GM19099 (cell line): ENCODE data around the gene SLC46A3.

Source experiments
- POLR2A ChIP-seq: IDR thresholded peaks from 3 replicates; pipeline ENCODE4 v1.6.1; 2011; ENCODE audit warnings: low read depth; ENCODE audit not compliant: insufficient read length; ENCODE audit errors: extremely low read depth

Gene SLC46A3

DNA sequence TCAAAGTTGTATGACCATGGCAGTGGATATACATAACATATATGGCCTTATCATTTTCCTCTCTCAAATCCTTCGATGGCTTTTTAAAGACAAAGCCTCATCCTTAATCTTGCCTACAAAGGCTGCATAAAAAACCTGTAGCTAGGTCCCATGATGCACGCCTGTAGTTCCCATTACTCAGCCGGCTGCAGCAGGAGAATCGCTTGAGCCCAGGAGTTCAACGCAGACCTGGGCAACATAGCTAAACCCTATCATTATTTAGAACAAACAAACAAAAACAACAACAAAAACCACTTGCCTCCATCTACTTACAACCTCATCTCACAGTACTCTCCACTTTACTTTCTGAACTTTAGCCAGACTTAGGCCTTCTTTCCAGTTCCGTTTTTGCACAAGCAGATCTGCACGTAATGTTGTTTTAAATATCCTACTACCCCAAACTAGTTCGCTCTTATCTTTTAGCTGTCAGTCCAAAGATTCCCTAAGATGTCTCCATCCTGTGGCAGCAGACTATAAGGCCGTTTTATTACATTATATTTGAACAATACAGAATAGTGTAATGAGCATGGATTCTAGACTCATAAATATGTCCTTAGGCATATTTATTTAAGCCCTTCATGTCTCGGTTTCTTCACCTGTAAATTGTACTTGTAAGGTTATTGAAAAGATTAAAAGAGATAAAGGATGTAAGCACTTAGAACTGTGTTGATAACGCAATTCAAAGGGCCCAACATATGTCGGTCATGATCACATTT is 60.8 kb downstream of the SLC46A3 start:
- no peak for TF ChIP-seq POLR2A

DNA sequence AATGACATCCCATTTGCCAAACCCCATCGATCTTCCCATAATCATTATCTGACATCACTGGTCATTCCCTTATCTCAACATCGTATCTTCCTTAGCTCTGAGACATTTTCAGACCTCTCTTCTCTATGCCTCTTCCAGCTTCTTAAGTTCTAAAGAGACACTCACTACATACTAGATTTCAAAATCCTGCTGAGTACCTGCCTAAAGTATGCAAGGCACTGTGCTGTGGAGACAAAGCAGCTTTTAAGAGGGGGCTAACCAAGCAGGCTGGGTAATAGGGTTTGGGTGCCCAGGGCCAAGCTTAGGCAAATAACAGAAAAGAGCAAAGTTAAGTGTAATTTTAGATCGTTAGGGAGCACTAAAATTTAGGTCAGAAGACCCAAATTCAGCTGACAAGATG is 63.2 kb downstream of the SLC46A3 start:
- TF ChIP-seq POLR2A, result no peak

DNA sequence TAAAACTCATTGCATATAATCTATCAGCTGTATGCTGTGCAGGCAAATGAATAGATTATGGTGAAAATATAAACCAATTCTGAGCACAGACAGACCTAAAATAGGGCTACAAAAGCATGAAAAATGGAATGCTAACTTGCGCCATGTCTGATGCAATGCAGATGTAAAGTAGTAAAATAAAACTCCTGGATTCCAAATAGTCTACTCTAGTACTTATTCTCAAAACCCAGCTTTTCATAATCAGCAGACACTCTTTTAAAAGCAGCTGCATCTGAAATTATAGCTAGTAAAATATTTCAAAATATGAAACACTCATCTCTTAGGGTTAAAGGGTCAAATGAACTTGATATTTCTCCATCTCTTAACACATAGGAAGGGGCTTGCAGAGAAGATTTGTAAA is 64.5 kb downstream of the SLC46A3 start:
- no peak for TF ChIP-seq POLR2A

DNA sequence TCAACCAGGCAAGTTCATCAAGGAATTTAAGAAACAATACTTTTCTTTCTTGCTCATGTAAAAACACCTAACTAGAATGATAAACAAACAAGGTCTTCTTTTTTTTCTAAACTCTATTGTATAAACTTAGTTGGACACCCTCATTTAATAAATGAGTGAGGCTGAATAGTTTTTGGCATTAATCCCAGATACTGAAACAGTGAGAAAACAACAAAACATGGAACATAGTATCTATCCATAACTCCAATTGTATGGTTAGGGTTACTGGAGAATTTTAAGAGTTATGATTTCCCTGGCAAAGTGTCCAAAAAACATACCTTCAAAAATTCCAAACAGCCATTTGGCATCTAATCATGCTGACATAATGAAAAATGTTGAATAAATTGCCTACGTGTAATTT is 65.7 kb downstream of the SLC46A3 start:
- no peak for TF ChIP-seq POLR2A

GRCh38 chr13:28651810-28652401 is 66.9 kb downstream of the SLC46A3 start:
- TF ChIP-seq POLR2A, result no peak

DNA sequence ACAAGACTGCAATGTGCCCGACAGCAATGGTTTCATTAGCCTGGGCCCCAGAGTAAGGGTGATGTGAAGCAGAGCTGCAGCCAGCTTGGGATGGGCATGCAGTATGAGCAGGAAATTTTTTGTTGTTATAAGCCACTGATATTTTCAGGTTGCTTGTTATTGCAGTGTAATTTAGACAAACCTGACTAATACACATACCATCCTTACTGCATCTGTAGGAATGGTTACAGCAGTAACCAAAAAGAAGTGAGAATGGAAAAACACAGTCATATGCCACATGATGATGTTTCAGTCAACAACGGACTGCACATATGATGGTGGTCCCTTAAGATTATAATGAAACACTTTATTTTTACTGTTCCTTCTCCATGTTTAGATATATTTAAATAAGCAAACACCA is 68.5 kb downstream of the SLC46A3 start:
- no peak for TF ChIP-seq POLR2A
